OCI-LY1 (cell line): ENCODE data around the gene RALGPS2.

Experiments
- H2AFZ ChIP-seq: fragments of 200-600 bp; sonication (generic), shearing (Covaris generic); 2 replicates; pipeline ENCODE4 v1.6.0; 2014; ENCODE audit warnings: antibody characterized with exemption, mild to moderate bottlenecking, low read length
- H3F3A ChIP-seq: fragments of 200-600 bp; sonication (generic), shearing (Covaris generic); 2 replicates; pipeline ENCODE4 v1.6.0; 2014; ENCODE audit warnings: mild to moderate bottlenecking, antibody characterized with exemption, low read length, moderate library complexity; ENCODE audit not compliant: insufficient read depth
- H3K27ac ChIP-seq: fragments of 200-600 bp; sonication (generic); 2 replicates; pipeline ENCODE4 v1.5.1; 2014; ENCODE audit warnings: low read length, mixed run types, mild to moderate bottlenecking, low read depth; ENCODE audit not compliant: poor library complexity, severe bottlenecking
- H3K27me3 ChIP-seq: fragments of 200-600 bp; sonication (generic); 2 replicates; pipeline ENCODE4 v1.6.0; 2014; ENCODE audit warnings: antibody characterized with exemption, mild to moderate bottlenecking, low read length, moderate library complexity; ENCODE audit not compliant: insufficient read depth
- H3K36me3 ChIP-seq: fragments of 200-600 bp; sonication (generic); 2 replicates; pipeline ENCODE4 v1.6.1; 2014; ENCODE audit warnings: mild to moderate bottlenecking, antibody characterized with exemption, low read length, moderate library complexity, mixed read lengths; ENCODE audit not compliant: insufficient read depth
- H3K4me1 ChIP-seq: fragments of 200-600 bp; sonication (generic); 2 replicates; pipeline ENCODE4 v1.5.1; 2014; ENCODE audit warnings: mild to moderate bottlenecking, low read length, moderate library complexity; ENCODE audit not compliant: insufficient read depth, severe bottlenecking
- H3K4me2 ChIP-seq: fragments of 200-600 bp; sonication (generic), shearing (Covaris generic); 2 replicates; pipeline ENCODE4 v1.6.1; 2014; ENCODE audit warnings: low read length
- H3K4me3 ChIP-seq: fragments of 200-600 bp; sonication (generic); 2 replicates; pipeline ENCODE4 v1.5.1; 2014; ENCODE audit warnings: low read length, low read depth, mild to moderate bottlenecking, mixed read lengths; ENCODE audit not compliant: poor library complexity, severe bottlenecking
- H3K79me2 ChIP-seq: fragments of 200-600 bp; shearing (Covaris generic); 2 replicates; pipeline ENCODE4 v1.6.1; 2016; ENCODE audit warnings: mixed run types, low read length, mixed read lengths; ENCODE audit not compliant: insufficient read depth
- H3K9ac ChIP-seq: fragments of 200-600 bp; sonication (generic), shearing (Covaris generic); 2 replicates; pipeline ENCODE4 v1.6.1; 2014; ENCODE audit warnings: mild to moderate bottlenecking, low read length, mixed read lengths
- H3K9me2 ChIP-seq: fragments of 200-600 bp; sonication (generic), shearing (Covaris generic); 2 replicates; pipeline ENCODE4 v1.6.1; 2014; ENCODE audit warnings: low read depth, mild to moderate bottlenecking, low read length, mixed read lengths
- H3K9me3 ChIP-seq: fragments of 200-600 bp; shearing (Covaris generic); 2 replicates; pipeline ENCODE4 v1.6.1; 2014; ENCODE audit warnings: low read length, mixed read lengths
- H4K20me1 ChIP-seq: fragments of 200-600 bp; sonication (generic), shearing (Covaris generic); 2 replicates; pipeline ENCODE4 v1.6.0; 2016; ENCODE audit warnings: mild to moderate bottlenecking, low read length; ENCODE audit not compliant: insufficient read depth
- CTCF ChIP-seq: fragments of 200-600 bp; sonication (generic), shearing (Covaris generic); IDR thresholded peaks from 2 replicates; pipeline ENCODE4 v1.5.1; 2017; ENCODE audit warnings: mild to moderate bottlenecking, antibody characterized with exemption, low read length, moderate library complexity, mixed read lengths
- EZH2 ChIP-seq: fragments of 200-600 bp; sonication (generic), shearing (Covaris generic); IDR thresholded peaks from 2 replicates; pipeline ENCODE4 v1.8.0; 2017; ENCODE audit warnings: borderline replicate concordance, mixed run types, mild to moderate bottlenecking, antibody characterized with exemption, low read length, moderate library complexity, mixed read lengths

The RALGPS2 gene

DNA sequence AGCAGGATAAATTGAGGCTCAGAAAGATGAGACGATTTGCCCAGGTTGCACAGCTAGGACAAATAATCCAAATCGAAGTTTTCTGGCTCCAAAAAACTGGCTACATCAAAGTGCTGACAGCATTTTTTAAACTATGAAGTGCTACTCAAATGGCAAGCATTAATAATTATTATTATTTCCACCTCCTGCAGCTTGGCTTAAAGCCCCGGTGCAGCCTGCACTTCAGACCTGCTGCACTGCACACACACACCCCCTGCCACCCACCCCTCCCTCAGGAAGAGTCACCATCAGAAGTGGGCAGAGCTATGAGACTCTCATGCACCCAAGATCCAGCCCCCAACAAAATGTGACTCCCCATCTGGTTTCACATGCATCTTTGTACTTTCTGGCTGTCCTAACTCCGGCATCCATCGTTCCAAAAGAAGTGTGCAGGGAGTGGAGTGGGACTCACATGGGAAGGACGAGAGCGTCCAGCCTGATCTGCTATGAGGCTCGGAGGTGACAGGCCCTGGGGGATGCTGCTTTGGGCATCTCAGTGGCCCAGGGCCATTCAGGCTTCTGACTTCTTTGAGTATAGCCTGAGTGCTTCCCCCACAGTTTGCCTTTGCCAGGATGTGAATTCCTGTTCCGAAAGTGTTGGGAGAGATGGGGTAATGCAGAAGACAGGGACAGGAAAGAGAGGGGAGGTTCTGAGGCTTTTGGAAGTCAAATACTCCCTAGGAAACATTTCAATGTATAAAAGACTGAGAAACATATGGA, 235.6 kb downstream of the RALGPS2 start:
- H3K4me1 ChIP-seq = no peaks in the 10 kb centered on the region
- H3F3A ChIP-seq = no peaks in the 10 kb centered on the region
- H3K9ac ChIP-seq = no peak overlapping the region
- no peaks in the 10 kb centered on the region for H3K79me2 ChIP-seq
- H3K9me2 ChIP-seq = no peaks in the 10 kb centered on the region
- H3K36me3 ChIP-seq = no peaks in the 10 kb centered on the region
- H3K27ac ChIP-seq = no peak overlapping the region
- no peaks in the 10 kb centered on the region for H3K27me3 ChIP-seq
- no peak overlapping the region for H3K4me3 ChIP-seq
- no peak for TF ChIP-seq EZH2
- TF ChIP-seq CTCF = no peak
- no peak overlapping the region for H3K4me2 ChIP-seq
- no peaks in the 10 kb centered on the region for H3K9me3 ChIP-seq
- H4K20me1 ChIP-seq = no peaks in the 10 kb centered on the region
- no peak overlapping the region for H2AFZ ChIP-seq

GRCh38 chr1:178961331-178961730, 236.3 kb downstream of the RALGPS2 start:
- H2AFZ ChIP-seq = no peak overlapping the region
- H3K9me3 ChIP-seq = no peaks in the 10 kb centered on the region
- no peaks in the 10 kb centered on the region for H3K4me1 ChIP-seq
- no peak overlapping the region for H3K27ac ChIP-seq
- H3K4me2 ChIP-seq = no peak overlapping the region
- H3K4me3 ChIP-seq = no peak overlapping the region
- H4K20me1 ChIP-seq = no peaks in the 10 kb centered on the region
- no peak overlapping the region for H3K9ac ChIP-seq
- TF ChIP-seq EZH2 (no peak), CTCF (no peak)
- no peaks in the 10 kb centered on the region for H3K27me3 ChIP-seq
- no peaks in the 10 kb centered on the region for H3K9me2 ChIP-seq
- H3K36me3 ChIP-seq = no peaks in the 10 kb centered on the region
- no peaks in the 10 kb centered on the region for H3F3A ChIP-seq
- no peaks in the 10 kb centered on the region for H3K79me2 ChIP-seq

DNA sequence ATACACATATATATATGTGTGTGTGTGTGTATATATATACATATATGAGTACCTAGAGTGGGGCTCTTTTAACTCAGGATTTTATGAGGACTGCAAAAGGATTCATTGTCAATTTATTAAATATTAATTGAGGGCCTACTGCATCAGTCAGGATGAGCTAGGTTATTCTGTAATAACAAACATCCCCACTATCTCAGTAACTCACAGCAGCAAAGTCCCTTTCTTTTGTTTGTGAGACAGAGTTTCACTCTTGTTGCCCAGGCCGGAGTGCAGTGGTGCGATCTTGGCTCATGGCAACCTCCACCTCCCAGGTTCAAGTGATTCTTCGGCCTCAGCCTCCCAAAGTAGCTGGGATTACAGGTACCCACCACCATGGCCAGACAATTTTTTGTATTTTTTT, 236.8 kb downstream of the RALGPS2 start:
- TF ChIP-seq CTCF = no peak
- TF ChIP-seq EZH2 = no peak
- no peaks in the 10 kb centered on the region for H4K20me1 ChIP-seq
- no peak overlapping the region for H3K4me2 ChIP-seq
- H3K27ac ChIP-seq = no peak overlapping the region
- H3K36me3 ChIP-seq = no peaks in the 10 kb centered on the region
- no peak overlapping the region for H3K4me3 ChIP-seq
- H3K79me2 ChIP-seq = no peaks in the 10 kb centered on the region
- H3K9me3 ChIP-seq = no peaks in the 10 kb centered on the region
- no peak overlapping the region for H3K9ac ChIP-seq
- no peaks in the 10 kb centered on the region for H3K27me3 ChIP-seq
- no peaks in the 10 kb centered on the region for H3K4me1 ChIP-seq
- H3F3A ChIP-seq = no peaks in the 10 kb centered on the region
- no peak overlapping the region for H2AFZ ChIP-seq
- no peaks in the 10 kb centered on the region for H3K9me2 ChIP-seq
